Frontal cortex (tissue), 4 donors: ENCODE measurements around the gene OCLN. TPM values are rescaled to one million over a fixed set of nuclear protein-coding genes. Genes with fewer than 3 reads are reported as not detected.
A peak's percentile ranks its signal among the peaks of the same experiment; 100 is the strongest.
"Not testable (repeated sequence)": the region's sequence is repeated elsewhere in the genome, so short reads cannot be mapped to it uniquely, and the experiment has no call there.

Experiments used
- DNase-seq, 2 donors: peaks; one replicate each; pipeline ENCODE4 v3.0.0; 2012; ENCODE audit warnings: low spot score in 2 of 2
- FAIRE-seq: peaks from 2 replicates; lab custom pipeline; 2012; peaks lifted over from hg19 to GRCh38; lab: Jason Lieb, UNC
- total RNA-seq: library from RNA; depleted of rRNA; stranded (reverse); fragments of >200 nt; gene quantifications from one replicate; pipeline ENCODE4 v1.2.3, GENCODE V29; 2014
- donor health status: control.
- donor health status: control.
- donor health status: control.

Gene OCLN
- total RNA-seq, 1 donor from 2014 or later, result 3.7 TPM

DNA sequence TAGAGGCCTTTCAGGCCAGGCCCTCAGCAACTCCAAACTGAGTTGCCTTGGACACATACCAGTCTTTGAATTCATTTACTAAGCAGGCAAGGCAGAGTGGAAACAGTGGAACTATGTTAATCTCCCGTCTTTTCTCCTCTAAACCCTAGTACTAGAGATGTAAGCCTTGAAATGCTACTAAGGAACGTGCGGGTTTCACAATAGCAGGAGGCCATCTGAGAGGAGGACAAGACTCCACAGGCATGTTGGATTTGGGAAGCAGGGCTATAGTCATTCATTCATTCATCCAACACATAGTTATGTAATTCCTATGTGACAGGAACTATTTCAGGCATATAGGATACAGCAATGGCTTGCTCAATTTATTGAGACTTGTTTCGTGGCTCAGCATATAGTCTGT lies 3.3 kb upstream of the OCLN start:
- no peak for DNase-seq
- FAIRE-seq, result no peak

DNA sequence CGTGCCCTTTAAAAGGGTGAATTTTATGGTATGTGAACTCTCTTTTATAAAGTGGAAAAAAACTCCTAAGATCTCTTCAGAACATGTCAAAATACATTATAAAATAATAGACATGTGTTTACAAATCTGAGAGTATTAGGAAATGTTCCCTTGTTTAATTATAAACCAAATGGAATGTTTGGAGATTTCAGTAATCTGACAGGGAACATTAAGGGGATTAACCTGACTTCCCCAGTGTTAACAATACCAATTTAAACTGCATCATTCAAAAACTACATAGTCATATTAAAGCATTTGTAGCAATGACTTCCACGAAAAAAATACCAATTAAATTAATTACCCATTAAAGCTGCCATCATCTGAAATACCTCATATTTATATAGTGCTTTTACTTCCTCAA lies 1.6 kb upstream of the OCLN start:
- FAIRE-seq (no peak), DNase-seq (no peak)

DNA sequence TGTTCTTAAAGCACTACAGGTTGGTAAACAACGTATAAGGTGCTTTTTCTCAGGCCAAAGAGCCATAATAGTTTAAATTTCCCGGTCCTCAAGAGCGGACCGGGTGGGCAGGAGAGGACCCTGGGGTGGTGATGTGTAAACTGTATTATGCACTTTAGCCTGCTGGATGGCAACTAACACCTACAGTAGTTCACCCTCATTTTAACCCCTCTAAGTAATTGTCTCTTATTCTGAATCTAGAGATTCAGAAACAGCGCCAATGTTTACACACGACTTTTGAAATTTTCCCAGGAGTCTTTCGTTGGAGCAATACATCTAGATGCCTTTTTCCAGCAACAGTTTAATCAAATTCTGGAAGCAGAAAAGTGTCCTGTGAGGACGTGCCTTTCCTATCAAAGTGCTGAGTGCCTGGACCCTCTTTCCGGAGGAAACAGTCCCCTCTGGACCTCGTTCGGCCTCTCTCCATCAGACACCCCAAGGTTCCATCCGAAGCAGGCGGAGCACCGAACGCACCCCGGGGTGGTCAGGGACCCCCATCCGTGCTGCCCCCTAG lies 676 bp upstream of the OCLN start:
- no peak for DNase-seq
- no peak for FAIRE-seq

DNA sequence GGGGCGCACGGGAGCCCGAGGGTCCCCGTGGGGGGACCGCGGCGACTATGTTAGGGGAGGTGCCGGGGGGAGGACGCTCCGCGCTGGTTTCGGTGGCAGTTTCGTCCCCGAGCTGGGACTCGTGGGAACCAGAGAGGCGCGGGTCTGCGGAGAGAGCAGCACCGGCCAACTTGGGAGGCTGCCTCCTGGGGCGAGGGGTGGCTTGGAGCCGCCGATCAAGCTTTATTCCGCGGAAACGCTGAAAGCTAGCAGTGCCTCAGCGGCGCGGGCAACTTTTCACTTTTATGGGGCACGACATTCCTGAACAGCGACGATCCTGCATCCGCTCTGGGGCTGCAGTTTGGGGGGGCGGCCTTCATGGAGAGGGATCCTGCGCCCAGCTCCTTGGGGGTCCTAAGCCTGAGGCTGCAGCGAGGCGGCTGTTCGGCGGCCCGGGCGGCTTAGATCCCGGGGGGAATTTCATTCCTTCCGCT lies 369 bp downstream of the OCLN start:
- DNase-seq (peak; percentile 23 to 38), FAIRE-seq (no peak)

DNA sequence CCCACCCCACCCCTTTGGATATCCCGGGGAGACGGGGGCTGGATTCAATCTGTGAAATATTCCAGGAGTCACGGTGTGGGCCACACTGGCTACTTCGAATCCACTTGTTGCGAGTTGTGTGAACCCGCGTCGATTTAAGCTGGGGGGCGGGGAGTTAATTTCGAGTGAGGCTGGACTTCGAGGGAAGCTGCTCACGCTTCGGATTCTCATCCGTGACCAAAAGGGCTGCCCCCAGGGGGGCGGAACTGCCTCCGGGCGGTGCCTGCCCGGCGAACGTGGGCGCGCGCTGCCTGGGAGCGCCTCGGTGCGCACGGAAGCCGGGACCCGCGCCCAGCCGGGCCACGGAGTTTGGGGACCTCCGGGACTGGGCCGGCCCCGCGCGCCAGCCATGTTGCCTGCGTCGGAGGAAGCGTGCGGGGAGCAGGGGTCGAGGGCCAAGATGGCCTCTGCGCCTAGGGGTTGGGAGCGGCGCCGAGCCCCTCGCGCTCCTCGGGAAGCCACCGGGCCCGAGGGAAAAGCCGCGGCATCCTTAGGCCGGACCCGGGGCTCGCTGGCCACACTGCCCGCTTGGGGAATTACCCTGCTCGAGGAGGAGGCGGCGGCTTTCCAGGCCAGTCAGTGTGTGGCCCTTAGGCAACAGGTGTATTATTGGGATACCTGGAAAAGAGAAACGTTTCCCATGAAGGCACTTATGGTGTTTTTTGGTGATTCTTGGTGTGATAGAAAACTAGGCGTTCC lies 975 bp downstream of the OCLN start:
- FAIRE-seq (no peak), DNase-seq (peak; percentile 31 to 32)

DNA sequence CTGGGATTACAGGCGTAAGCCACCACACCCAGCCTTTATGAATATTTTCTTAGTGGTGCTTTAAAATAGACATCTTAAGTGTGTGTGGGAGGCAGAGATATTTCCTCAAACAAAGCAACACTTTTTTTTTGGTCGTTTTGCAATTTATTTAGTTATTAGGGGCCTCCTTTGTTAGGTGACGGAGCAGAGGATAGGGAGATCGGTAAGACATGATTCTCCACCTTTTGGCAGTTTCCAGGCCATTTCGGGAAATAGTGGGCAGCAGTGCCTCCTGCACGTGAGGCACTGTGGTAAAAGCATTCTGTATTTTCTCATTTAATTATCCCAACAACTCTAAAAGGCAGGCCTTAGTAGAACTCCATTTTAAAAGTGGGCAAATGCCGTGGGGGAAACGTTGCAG lies 1.9 kb downstream of the OCLN start:
- no peak for DNase-seq
- no peak for FAIRE-seq

DNA sequence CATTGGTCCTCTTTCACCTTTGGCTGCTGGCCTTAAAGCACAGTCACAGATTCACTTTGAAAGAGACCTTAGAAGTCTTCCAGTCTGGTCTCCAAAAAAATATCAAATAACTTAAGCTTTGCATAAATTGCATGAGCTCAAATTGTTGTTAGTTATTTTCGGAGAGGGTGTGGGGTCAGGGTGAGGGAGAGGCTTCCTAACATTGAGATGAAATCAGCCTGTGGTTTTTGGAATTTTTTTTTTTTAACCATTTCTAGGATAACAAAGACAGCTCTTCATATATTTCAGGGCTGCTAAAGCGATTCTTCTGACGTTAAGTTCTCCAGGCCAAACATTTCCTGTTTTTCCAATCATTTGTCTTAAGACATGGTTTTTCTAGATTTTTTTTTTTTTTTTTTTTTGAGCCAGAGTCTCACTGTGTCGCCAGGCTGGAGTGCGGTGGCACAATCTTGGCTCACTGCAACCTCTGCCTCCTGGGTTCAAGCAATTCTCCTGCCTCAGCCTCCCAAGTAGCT lies 4.5 kb downstream of the OCLN start:
- DNase-seq, result no peak
- no peak for FAIRE-seq

DNA sequence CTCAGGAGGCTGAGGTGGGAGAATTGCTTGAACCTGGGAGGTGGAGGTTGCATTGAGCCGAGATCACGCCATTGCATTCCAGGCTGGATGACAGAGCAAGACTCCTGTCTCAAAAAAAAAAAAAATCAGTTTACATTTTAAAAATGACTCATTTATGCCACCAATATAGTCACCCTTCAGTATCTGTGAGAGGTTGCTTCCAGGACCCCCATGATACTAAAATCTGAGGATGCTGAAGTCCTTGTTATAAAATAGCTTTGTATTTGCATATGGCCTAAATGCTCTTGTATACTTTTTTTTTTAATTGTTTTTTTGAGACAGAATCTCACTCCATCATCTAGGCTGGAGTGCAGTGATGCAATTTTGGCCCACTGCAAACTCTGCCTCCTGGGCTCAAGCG lies 5.8 kb downstream of the OCLN start:
- no peak for DNase-seq
- FAIRE-seq, result no peak

DNA sequence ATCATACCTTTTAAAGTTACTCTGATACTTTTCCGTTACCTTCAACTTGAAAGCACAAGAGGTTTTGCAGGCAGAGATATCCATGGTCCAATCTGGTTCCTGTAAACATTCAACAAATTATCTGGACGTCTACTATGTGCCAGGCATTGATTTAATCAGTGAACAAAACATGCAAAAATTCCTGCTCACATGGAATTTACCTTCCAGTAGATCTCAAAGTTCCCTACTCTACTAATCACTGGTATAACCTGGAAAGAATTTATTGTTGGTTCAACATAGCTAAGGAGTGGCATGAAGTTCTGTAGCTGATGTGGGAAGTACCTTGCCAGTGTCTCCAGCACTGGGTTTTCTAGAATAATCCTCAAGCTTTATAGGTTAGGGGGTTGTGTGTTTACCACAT lies 9.8 kb downstream of the OCLN start:
- DNase-seq, result no peak
- no peak for FAIRE-seq

DNA sequence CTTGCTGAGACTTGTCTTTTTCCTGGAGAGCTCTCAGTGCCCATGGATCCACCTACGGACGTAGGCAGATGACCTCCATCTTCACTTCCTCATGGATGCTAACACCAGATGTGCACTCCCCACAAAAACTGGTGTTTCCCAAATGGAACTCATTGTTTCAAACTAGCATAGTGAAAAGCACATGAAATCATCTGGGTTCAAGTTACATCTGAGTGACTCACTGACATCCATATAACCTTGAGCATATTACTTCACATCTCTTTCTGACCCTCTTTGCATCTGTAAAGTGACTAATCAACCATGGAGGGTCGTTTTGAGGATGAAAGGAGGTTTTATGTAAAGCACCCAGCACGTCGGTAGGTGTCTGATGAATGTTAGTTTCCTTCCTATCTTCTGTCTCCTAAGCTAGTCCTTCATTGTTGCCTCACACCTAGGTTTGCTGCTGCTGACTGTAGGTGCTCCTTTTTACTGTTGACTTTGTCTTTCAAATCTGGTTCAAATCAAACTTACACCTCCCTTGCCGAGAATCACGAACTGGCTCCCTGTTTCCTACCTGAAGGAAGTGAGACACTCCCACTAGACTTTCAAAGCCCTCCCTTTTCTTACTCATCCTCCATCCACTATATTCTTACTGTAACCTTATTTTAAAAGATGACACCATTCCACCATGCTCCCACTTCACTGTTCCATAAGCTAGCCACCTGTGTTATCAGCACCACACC lies 10.3 kb downstream of the OCLN start:
- FAIRE-seq, result no peak

DNA sequence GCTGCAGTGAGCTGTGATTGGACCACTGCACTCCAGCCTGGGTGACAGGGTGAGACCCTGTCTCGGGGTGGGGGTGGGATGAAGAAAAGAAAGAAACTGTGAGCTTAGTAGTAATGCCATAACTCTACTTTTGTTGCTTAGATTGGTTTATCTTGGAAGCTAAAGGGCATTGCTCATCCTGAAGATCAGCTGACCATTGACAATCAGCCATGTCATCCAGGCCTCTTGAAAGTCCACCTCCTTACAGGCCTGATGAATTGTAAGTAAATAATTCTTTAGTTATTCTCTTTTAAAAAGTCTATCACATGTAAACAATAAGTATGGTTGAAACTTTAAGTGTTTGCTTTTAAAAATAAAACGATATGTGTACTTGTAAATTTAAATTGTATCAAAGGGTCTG lies 11.4 kb downstream of the OCLN start:
- DNase-seq (no peak), FAIRE-seq (no peak)

More for the DNA sequence above, 10.3 kb downstream of the OCLN start:
- no peak for DNase-seq

DNA sequence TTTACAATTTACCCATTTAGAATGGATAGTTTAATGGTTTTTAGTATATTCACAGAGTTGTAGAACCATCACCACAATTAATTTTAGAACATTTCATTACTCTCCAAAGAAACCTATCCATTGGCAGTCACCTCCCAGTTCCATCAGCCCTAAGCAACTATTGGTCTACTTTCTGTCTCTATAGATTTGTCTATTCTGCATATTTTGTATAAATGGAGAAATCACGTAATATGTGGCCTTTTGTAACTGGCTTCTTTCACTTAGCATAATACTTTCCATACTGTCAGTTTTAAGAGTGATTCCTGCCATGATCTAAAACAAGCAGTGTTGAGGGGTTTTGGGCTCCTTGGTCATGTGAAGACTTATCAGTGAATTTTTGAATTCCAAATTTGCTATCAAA lies 12.7 kb downstream of the OCLN start:
- no peak for FAIRE-seq
- no peak for DNase-seq

DNA sequence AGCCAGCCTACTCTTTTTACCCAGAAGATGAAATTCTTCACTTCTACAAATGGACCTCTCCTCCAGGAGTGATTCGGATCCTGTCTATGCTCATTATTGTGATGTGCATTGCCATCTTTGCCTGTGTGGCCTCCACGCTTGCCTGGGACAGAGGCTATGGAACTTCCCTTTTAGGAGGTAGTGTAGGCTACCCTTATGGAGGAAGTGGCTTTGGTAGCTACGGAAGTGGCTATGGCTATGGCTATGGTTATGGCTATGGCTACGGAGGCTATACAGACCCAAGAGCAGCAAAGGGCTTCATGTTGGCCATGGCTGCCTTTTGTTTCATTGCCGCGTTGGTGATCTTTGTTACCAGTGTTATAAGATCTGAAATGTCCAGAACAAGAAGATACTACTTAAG lies 16.6 kb downstream of the OCLN start:
- FAIRE-seq (no peak), DNase-seq (no peak)

DNA sequence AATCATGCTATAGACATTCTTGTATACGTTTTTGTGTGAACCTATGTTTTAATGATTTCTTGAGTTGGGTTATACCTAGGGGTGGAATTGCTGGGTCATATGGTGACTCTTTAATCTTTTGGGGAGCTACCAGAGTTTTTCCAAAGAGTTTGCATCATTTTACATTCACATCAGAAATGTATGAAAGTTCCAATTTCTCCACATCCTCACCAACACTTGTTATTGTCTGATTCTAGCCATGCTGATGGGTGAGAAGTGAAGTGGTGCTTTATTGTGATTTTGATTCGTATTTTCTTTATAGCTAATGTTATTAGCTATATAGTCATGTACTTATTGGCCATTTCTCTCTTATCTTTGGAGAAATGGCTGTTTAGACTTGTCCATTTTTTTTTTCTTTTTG lies 18.1 kb downstream of the OCLN start:
- DNase-seq (no peak), FAIRE-seq (no peak)

DNA sequence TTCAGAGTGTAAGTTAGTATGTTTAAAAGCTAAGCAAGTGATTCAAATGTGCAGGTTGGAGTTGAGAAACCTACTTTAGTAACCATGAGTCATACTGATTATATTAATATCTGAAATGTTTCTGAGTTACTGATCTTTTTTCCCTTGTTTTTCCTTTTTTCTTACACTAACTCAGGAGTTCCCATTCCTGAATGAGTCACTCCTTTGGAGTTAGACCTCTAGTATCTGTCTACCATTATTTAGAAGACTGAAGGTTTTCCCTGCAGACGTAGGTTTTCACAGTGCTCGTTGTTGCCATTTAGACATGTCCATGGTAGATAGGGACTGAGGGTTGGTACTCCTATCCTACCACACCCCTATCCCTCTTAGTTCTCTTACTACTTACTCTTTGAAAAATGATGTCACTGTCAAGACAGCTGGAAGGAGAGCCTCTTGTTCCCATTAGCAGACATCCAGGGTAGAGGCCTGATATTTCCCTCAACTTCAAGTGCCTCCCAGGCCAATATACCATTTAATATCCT lies 20.2 kb downstream of the OCLN start:
- FAIRE-seq (no peak), DNase-seq (no peak)

DNA sequence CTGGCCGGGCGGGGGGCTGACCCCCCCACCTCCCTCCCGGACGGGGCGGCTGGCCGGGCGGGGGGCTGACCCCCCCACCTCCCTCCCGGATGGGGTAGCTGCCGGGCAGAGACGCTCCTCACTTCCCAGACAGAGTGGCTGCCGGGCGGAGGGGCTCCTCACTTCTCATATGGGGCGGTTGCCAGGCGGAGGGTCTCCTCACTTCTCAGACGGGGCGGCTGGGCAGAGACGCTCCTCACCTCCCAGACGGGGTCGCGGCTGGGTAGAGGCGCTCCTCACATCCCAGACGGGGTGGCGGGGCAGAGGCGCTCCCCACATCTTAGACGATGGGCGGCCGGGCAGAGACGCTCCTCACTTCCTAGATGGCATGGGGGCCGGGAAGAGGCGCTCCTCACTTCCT lies 23.0 kb downstream of the OCLN start:
- not testable (repeated sequence) for DNase-seq, FAIRE-seq

DNA sequence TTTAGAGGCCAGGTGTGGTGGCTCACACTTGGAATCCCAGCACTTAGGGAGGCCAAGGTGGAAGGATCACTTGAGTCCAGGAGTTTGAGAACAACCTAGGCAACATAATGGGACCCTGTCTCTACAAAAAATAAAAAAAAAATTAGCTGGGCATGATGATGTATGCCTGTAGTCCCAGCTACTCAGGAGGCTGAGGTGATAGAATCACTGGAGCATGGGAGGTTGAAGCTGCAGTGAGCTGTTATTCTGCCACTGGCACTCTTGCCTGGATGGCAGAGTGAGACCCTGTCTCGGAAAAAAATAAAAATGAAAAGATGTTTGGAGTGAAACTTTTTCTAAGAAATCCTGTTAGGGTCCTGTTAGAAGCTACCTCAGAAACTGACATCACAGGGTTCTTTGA lies 24.2 kb downstream of the OCLN start:
- DNase-seq (no peak), FAIRE-seq (no peak)

DNA sequence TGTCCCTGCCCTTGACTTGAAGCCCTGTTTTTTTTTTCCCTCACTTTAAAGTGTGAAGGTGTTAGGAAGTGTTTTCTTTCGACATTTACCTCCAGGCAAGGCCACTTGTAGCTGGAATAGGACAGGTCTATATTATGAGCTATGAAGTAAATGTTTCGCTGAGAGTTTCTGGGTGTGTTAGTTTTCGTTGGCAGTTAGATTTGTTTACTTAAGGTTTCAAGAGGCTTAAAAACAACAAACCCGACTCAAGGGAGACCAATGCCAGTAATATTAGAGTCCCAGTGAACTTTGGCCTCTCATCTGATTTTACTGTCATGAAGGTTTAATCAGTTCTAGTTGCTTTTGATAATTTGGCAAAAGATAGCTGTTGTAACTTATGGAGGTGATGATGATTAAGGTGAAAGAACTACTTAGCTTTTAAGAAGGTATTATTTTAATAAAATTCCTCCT lies 25.2 kb downstream of the OCLN start:
- DNase-seq (no peak), FAIRE-seq (no peak)

DNA sequence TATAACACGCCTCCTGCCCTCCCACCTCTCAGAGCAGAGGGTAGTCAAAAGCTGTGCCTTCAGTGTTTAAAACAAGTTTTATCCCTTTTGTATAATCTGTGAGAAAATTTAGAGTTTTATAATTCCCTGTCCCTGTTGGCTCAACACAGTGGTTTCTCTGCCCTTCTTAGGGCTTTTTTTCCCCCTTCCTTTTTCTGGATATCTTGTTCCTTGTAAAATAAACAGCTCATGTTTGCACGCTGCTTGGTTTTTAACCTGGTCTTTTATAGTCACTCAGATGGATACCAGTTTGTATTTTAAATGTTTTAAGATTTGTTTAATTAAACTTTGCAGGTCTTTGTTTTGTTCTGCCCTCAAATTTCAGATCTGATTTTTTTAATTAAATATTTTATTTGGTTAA lies 26.7 kb downstream of the OCLN start:
- no peak for DNase-seq
- no peak for FAIRE-seq

DNA sequence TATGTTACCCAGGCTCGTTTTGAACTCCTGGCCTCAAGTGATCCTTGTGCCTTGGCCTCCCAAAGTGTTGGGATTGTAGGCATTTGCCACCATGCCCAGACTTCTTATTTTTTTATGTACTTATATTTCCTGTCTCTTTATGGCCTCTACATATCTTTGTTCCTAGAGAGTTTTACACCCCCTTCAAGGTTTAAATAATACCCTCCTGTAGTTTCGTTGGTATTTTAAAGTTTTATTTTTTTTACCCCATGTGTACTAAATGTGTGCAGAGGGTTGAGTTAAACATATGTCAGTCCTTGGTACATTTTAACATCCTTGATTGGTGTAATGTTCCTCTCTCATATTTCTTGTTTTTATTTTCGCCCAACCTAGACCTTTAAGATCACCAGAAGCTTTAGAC lies 29.4 kb downstream of the OCLN start:
- DNase-seq (no peak), FAIRE-seq (no peak)

DNA sequence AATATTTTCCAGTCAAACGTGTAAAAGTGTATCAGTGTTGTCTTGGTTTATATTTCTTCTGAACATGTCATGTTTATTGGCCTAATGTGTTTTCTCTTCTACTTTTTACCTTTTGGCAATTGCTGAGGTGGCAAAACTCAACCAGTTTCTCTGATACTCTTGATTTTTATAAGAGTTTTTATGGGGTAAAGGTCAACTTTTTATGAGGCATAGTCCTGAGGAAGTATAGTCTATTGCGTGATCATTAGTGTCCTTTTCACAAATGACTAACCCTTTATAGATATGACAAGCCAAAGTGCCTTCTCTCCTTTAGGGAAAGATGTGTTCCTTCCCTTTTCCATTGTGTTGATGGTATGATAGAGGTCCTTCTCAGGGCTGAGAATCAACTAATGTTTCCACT lies 32.9 kb downstream of the OCLN start:
- no peak for FAIRE-seq
- DNase-seq, result no peak
